Neural progenitor cell (in vitro differentiated cells): ENCODE data around the gene OTUD3.

Source experiments
- CTCF ChIP-seq: fragments of 200-600 bp; sonication (generic); IDR thresholded peaks from 2 replicates; pipeline ENCODE4 v1.5.1; 2017; ENCODE audit warnings: antibody characterized with exemption, mild to moderate bottlenecking
- EZH2 ChIP-seq: fragments of 200-600 bp; sonication (generic); IDR thresholded peaks from 2 replicates; pipeline ENCODE4 v1.6.1; 2017; ENCODE audit warnings: antibody characterized with exemption, mild to moderate bottlenecking, moderate library complexity
- EZH2phosphoT487 ChIP-seq: fragments of 200-600 bp; sonication (generic); IDR thresholded peaks from 2 replicates; pipeline ENCODE4 v1.6.1; 2017; ENCODE audit warnings: antibody characterized with exemption

- no peak for TF ChIP-seq CTCF
- TF ChIP-seq EZH2phosphoT487 = no peak
- TF ChIP-seq EZH2 = no peak
Observed at GRCh38 chr1:19889656-19890055, 7.5 kb downstream of the OTUD3 start.
